Measurements from ENCODE around the gene ANTXR1.
A peak's percentile ranks its signal among the peaks of the same experiment; 100 is the strongest.

Gene ANTXR1

GRCh38 chr2:69163556-69163955 lies 150.6 kb downstream of the ANTXR1 start:
- H3K4me2 ChIP-seq (ENCODE audit: low read length) = peak overlapping the region; percentile 54
- H3K9ac ChIP-seq (ENCODE audit: low read length) = no peak overlapping the region
- H3K9me3 ChIP-seq (ENCODE audit: insufficient read depth, low read length) = no peaks in the 10 kb centered on the region
- no peaks in the 10 kb centered on the region for H3K36me3 ChIP-seq (replicated peaks; ENCODE audit: low read depth, low read length)
- H3K4me3 ChIP-seq (ENCODE audit: low read length) = 0 out of 2 replicates have a peak overlapping the region, but pooled peaks have one; percentile 29
- no peaks in the 10 kb centered on the region for H4K20me1 ChIP-seq (ENCODE audit: insufficient read depth, low read length)
- TF ChIP-seq CTCF (IDR thresholded peaks at IDR 0.05; ENCODE audit: low read depth, low read length) = no peak
- TF ChIP-seq EZH2phosphoT487 (IDR thresholded peaks at IDR 0.05; ENCODE audit: low read depth) = no peak
- peaks cover 13% of the 10 kb centered on the region for H3K4me1 ChIP-seq (ENCODE audit: low read length)
- no peak overlapping the region for H3K27ac ChIP-seq (ENCODE audit: low read length)
- no peaks in the 10 kb centered on the region for H3K79me2 ChIP-seq (ENCODE audit: low read length)
- H2AFZ ChIP-seq (ENCODE audit: low read depth, low read length) = no peak overlapping the region
- H3K27me3 ChIP-seq (ENCODE audit: low read depth, low read length) = peaks cover 33% of the 10 kb centered on the region

GRCh38 chr2:69164061-69164778 lies 151.2 kb downstream of the ANTXR1 start:
- Histone ChIP-seq H4K20me1 (ENCODE audit: insufficient read depth, low read length) (no peaks in the 10 kb centered on the region), H3K9ac (ENCODE audit: low read length) (no peak overlapping the region), H3K9me3 (ENCODE audit: insufficient read depth, low read length) (no peaks in the 10 kb centered on the region), H3K4me1 (ENCODE audit: low read length) (peaks cover 13% of the 10 kb centered on the region), H3K27me3 (ENCODE audit: low read depth, low read length) (peaks cover 33% of the 10 kb centered on the region), H3K27ac (ENCODE audit: low read length) (no peak overlapping the region), H3K4me2 (ENCODE audit: low read length) (no peak overlapping the region), H3K79me2 (ENCODE audit: low read length) (no peaks in the 10 kb centered on the region), H3K36me3 (replicated peaks; ENCODE audit: low read depth, low read length) (no peaks in the 10 kb centered on the region), H2AFZ (ENCODE audit: low read depth, low read length) (no peak overlapping the region), H3K4me3 (ENCODE audit: low read length) (no peak overlapping the region)
- no peak for TF ChIP-seq CTCF (IDR thresholded peaks at IDR 0.05; ENCODE audit: low read depth, low read length)
- no peak for TF ChIP-seq EZH2phosphoT487 (IDR thresholded peaks at IDR 0.05; ENCODE audit: low read depth)

- no peaks in the 10 kb centered on the region for H3K79me2 ChIP-seq (ENCODE audit: low read length)
- no peak overlapping the region for H3K4me2 ChIP-seq (ENCODE audit: low read length)
- no peak overlapping the region for H3K9ac ChIP-seq (ENCODE audit: low read length)
These were observed 152.3 kb downstream of the ANTXR1 start for GRCh38 chr2:69165091-69165880.

More at GRCh38 chr2:69165091-69165880, 152.3 kb downstream of the ANTXR1 start:
- Histone ChIP-seq H3K27ac (ENCODE audit: low read length) (no peak overlapping the region), H3K36me3 (replicated peaks; ENCODE audit: low read depth, low read length) (no peaks in the 10 kb centered on the region), H2AFZ (ENCODE audit: low read depth, low read length) (no peak overlapping the region), H3K4me3 (ENCODE audit: low read length) (no peak overlapping the region), H3K4me1 (ENCODE audit: low read length) (peaks cover 23% of the 10 kb centered on the region), H3K9me3 (ENCODE audit: insufficient read depth, low read length) (no peaks in the 10 kb centered on the region), H4K20me1 (ENCODE audit: insufficient read depth, low read length) (no peaks in the 10 kb centered on the region), H3K27me3 (ENCODE audit: low read depth, low read length) (peaks cover 33% of the 10 kb centered on the region)
- TF ChIP-seq CTCF (IDR thresholded peaks at IDR 0.05; ENCODE audit: low read depth, low read length) (no peak), EZH2phosphoT487 (IDR thresholded peaks at IDR 0.05; ENCODE audit: low read depth) (no peak)
